Mucosa of stomach (tissue), 1 donor: ENCODE results near the gene GRM6.

Experiments
- H3K27me3 ChIP-seq: one replicate; pipeline ENCODE4 v1.7.0; 2013; ENCODE audit warnings: mild to moderate bottlenecking, low read length; ENCODE audit not compliant: control insufficient read depth, insufficient read depth
- H3K36me3 ChIP-seq: one replicate; pipeline ENCODE4 v1.7.0; 2013; ENCODE audit warnings: low read length; ENCODE audit not compliant: control insufficient read depth, insufficient read depth
- H3K4me1 ChIP-seq: one replicate; pipeline ENCODE4 v1.7.0; 2013; ENCODE audit warnings: mild to moderate bottlenecking, low read length; ENCODE audit not compliant: control insufficient read depth, insufficient read depth
- H3K4me3 ChIP-seq: one replicate; pipeline ENCODE4 v1.7.0; 2013; ENCODE audit warnings: low read length
- H3K9ac ChIP-seq: one replicate; pipeline ENCODE4 v1.7.0; 2013; ENCODE audit warnings: mild to moderate bottlenecking, low read length, moderate library complexity
- H3K9me3 ChIP-seq: one replicate; pipeline ENCODE4 v1.7.0; 2013; ENCODE audit warnings: mild to moderate bottlenecking, low read length, moderate library complexity; ENCODE audit not compliant: control insufficient read depth
- donor health status: Pancreatic carcinoma.

The GRM6 gene

DNA sequence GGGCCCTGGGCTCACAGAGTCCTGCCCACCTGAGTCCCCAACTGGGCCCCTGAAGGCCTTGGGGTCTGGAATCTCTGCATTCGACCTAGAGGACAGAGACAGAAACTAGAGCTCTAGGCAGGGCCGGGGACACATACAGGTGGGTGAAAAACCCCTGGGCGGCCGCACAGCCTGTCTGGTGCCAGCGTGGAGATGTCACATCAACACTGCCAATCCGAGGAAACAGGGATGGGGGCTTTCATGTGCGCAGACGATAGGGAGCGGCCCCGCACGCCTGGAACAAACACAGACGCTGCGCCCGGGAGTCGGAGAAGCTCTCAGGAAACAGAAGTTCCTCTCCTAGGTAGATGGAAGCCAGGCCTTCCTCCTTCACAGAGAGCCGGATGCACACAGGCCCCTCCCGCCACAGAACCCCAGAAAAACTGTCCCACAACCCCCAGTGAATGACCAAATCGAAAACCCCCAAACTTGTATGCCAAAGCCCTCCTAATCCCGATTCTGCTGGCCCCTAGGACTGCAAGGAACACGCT, 1.8 kb downstream of the GRM6 start:
- Histone ChIP-seq H3K9ac (no peak overlapping the region), H3K27me3 (peaks cover 11% of the 10 kb centered on the region), H3K4me3 (no peak overlapping the region), H3K4me1 (no peaks in the 10 kb centered on the region), H3K9me3 (no peaks in the 10 kb centered on the region), H3K36me3 (no peaks in the 10 kb centered on the region)

DNA sequence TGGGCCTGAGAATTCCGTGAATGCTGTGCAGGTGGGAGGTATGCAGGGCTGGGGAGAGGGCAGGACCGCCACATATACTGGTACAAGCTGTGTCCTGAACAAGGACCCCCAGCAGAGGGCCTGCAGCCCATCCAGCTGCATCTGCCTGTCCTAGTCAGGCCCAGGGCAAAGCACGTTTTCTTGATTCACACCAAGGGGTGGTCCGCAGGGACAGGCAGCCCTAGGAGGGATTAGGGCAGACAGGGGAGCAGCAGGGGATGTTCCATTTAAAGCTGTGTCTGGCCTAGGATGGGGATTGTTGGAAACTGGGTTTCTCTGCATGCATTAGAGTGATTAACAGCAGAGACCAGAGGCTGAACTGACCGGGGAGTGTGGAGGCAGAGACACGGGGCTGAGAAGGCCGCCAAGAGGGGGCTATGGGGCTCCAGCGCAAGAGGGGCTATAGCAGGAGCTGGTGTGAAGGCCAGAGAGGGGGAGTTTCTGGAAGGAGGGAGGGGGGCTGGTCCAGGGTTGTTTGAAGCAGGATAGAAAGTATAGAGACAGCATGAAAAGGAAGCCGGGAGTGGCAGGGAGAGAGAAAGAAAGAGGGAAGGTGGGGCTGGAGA, 2.7 kb downstream of the GRM6 start:
- no peaks in the 10 kb centered on the region for H3K4me1 ChIP-seq
- H3K4me3 ChIP-seq, result no peak overlapping the region
- H3K9me3 ChIP-seq, result no peaks in the 10 kb centered on the region
- H3K9ac ChIP-seq, result no peak overlapping the region
- H3K27me3 ChIP-seq, result peaks cover 11% of the 10 kb centered on the region
- no peaks in the 10 kb centered on the region for H3K36me3 ChIP-seq

DNA sequence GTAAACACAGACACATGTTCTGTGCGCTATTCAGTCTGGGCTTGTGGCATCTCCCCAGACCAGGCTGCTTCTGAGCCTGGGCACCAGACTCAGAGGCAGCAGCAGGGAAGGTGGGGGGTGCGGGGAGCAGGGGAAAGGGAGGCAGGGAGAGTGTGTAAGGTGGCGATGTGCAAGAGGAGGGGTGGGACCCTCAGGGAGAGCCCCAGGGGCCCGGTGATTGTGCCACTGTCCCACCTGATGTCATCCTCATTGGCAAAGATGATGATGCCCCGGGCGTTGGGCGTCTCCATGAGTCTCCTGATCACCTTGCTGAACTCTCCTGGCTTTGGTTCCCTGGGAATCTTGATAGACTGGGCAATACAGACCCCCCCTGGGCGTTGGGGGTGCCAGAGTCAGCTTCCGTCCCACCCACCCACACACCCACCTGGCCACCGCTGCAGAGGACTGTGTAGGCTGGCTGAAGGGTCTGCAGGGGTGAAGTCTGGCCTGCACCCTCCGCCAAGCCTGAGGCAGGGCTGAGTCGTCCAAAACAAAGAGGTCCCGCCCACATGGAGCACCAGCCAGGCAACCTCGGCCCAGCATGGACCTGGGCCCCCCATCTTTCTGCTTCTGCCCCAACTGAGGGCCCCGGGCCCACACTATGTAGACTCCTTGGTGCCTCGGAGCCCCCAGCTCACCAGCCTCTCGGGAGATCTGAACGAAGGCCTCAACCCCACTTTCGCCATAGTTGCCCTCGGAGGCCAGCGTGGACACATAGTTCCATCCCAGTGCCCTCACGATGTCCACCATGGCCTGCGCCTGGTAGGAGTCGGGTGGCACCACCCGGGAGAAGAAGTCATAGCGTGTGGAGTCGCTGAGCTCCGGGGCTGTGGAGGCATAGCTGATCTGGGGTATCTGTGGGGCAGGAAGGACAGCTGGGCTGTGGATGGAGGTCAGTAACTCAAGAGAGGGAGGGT, 3.7 kb downstream of the GRM6 start:
- Histone ChIP-seq H3K9ac (no peak overlapping the region), H3K27me3 (peaks cover 11% of the 10 kb centered on the region), H3K9me3 (no peaks in the 10 kb centered on the region), H3K4me3 (no peak overlapping the region), H3K4me1 (no peaks in the 10 kb centered on the region), H3K36me3 (no peaks in the 10 kb centered on the region)

DNA sequence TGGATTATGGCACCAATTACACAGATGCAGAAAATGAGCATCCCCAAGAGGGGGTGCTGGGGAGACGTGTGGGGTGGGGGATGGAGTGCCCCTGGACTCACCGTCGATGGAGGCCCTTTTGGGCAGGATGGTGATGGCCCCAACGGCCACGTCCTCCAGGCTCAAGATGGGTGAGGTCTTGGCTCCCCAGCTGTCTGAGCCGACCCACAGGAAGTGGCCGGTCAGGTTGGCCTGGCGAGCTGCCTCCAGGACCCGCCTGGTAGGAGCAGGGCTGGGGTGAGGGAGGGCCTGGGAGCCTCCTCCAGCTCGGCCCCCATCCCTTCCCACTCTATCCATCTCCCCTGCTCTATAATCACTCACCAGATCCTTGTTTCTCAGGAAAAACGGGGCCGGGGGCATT, 4.6 kb downstream of the GRM6 start:
- H3K4me3 ChIP-seq, result no peak overlapping the region
- H3K9ac ChIP-seq, result no peak overlapping the region
- H3K4me1 ChIP-seq, result no peaks in the 10 kb centered on the region
- no peaks in the 10 kb centered on the region for H3K36me3 ChIP-seq
- H3K27me3 ChIP-seq, result peaks cover 7% of the 10 kb centered on the region
- H3K9me3 ChIP-seq, result no peaks in the 10 kb centered on the region

DNA sequence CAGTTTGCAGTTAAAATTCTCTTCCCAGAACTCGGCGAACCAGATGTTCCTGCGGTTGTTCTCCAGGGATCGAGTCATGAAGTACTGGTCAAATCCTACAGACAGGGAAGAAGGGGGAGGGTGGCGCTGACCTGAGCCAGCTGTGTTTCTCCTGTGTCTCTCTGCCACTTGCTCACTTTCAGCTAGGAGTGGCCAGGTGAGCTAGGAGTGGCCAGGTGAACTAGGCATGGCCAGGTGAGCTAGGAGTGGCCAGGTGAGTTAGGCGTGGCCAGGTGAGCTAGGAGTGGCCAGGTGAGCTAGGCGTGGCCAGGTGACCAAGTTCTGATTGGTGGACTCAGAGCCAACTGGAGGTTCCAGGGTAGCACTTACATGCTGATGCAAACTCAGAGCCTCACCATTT, 5.8 kb downstream of the GRM6 start:
- peaks cover 3% of the 10 kb centered on the region for H3K9me3 ChIP-seq

DNA sequence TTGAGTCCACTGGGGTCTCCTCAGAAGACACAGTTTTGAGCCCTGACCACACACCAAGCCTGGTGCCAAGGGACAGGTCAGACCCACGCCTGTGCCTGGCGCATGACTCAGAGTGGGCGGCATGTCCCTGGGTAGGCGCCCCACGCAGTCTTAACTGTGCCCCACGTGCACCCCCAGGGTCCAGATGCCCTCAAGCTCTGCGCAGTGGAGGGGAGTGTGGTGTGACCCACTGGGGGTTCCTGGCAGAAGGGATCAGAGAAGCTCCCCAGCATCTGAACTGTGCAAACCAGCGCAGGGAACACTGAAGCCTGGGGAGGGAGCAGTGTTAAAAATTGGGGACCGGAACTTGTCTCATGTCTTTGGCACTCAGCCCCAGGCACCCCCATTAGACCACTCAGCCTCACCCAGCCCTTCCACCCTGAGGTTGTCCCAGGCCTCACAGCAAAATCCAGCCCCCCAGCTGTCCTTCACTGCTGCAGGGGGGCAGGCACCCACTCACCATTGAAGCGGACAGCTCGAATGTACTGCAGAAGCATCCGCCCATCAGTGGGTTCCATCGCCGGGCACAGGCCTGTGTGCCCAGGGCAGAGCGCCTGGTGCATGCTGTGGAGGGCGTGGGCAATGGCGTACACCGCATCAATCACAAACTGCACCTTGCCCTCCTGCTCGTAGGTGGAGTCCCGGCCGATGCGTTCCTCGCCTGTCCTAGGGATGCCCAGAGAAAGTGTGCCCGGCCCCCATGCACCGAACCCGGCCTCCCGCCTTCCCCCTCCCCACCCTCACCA, 6.5 kb downstream of the GRM6 start:
- no peaks in the 10 kb centered on the region for H3K36me3 ChIP-seq
- peaks cover 5% of the 10 kb centered on the region for H3K9me3 ChIP-seq
- H3K4me1 ChIP-seq, result no peaks in the 10 kb centered on the region
- H3K27me3 ChIP-seq, result no peaks in the 10 kb centered on the region
- no peak overlapping the region for H3K4me3 ChIP-seq
- H3K9ac ChIP-seq, result no peak overlapping the region

More for the DNA sequence above, 5.8 kb downstream of the GRM6 start:
- Histone ChIP-seq H3K4me3 (no peak overlapping the region), H3K36me3 (no peaks in the 10 kb centered on the region), H3K4me1 (no peaks in the 10 kb centered on the region), H3K27me3 (peaks cover 4% of the 10 kb centered on the region), H3K9ac (no peak overlapping the region)

DNA sequence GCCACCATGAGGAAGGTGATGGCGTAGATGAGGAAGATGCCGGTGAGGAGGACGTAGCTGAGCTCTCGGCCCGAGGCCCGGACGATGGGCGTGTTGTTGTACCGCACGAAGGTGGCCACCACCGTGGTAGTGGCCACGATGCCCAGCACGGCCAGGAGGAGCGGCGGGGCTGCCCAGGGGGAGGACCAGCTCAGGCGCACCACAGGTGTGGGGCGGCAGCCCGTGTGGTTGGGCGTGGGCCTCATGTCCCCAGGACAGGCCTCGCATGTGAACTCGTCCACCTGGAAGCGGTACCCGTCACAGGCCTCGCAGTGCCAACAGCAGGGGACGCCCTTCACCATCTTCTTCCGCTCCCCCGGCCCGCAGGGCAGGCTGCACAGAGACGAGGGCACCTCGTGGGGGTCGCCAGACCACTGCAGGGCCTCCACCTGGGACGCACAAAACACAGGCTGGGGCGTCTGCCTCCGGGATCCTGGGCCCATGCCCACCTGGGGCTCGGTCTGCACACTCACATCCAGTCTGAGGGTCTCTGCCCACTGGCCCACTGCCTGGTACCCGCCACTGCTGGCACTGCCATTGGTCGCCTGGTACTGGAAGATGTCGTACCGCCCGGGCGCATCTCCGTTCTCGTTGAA, 8.7 kb downstream of the GRM6 start:
- Histone ChIP-seq H3K4me1 (no peaks in the 10 kb centered on the region), H3K36me3 (no peaks in the 10 kb centered on the region), H3K9me3 (peaks cover 5% of the 10 kb centered on the region), H3K4me3 (no peak overlapping the region), H3K27me3 (no peaks in the 10 kb centered on the region), H3K9ac (no peak overlapping the region)

DNA sequence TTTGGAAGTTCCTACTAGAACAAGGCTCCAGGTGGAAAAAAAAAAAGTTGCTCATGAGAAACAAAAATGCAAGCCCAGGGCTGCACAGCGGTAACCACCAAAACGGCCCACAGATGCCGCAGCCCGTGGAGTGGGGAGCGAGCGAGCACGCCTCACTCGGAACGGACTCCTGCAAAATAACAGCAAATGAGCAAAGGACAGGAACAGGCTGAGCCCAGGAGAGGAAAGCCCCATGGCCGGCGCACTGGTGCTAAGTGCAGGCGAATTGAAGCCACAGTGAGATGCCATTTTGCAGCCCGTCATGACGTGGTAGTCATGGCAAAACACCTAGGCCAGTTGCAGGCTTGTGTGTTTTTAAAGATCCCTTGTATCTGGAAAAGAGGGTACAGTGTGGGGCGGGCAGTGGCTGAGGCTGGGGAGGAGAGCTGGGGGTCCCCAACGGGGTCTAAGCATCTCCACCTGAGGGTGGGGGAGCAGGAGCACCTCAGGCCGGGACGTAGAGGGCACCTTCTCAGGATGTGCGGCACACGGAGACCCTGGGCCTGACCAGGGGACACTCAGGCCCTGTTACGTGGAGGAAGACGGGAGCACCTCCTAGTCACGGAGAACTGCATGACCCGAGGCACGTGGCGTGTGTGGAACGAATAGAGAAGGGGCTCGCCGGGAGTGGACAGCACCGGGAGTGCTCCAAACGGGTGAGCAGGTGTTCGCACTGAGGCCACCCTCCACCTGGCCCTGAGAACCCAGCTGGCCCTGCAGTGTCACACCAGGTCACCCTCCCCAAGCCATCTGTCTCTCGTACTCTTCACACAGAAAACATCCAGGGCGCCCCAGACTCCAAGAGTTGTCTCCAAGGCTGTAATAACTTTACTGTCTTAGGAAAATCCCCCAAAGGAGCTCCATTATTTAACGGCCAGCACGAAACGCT, 10.7 kb downstream of the GRM6 start:
- peaks cover 14% of the 10 kb centered on the region for H3K9me3 ChIP-seq
- no peak overlapping the region for H3K9ac ChIP-seq
- H3K27me3 ChIP-seq, result no peaks in the 10 kb centered on the region
- H3K4me3 ChIP-seq, result no peak overlapping the region
- no peaks in the 10 kb centered on the region for H3K4me1 ChIP-seq
- H3K36me3 ChIP-seq, result no peaks in the 10 kb centered on the region

DNA sequence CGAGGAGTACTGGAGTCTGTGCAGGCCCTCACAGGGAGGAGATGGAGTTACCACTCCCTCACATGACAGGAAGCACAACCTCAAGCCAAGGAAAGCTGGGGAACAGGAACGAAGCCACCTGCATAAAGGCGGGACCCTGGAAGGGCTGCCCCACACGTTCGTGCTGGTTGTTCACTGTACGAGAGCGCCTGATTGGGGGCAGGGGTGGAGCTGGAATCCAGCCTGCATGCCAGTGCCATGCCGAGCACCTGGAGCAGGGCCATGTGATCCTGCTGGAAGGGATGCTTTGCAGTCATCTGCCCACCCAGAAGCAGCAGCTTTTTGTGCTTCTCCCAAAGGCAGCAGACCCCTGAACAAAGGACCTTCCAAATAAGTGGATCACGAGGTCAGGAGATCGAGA, 11.4 kb downstream of the GRM6 start:
- peaks cover 20% of the 10 kb centered on the region for H3K9me3 ChIP-seq
- no peak overlapping the region for H3K4me3 ChIP-seq
- no peaks in the 10 kb centered on the region for H3K27me3 ChIP-seq
- no peaks in the 10 kb centered on the region for H3K36me3 ChIP-seq
- no peak overlapping the region for H3K9ac ChIP-seq
- H3K4me1 ChIP-seq, result no peaks in the 10 kb centered on the region

DNA sequence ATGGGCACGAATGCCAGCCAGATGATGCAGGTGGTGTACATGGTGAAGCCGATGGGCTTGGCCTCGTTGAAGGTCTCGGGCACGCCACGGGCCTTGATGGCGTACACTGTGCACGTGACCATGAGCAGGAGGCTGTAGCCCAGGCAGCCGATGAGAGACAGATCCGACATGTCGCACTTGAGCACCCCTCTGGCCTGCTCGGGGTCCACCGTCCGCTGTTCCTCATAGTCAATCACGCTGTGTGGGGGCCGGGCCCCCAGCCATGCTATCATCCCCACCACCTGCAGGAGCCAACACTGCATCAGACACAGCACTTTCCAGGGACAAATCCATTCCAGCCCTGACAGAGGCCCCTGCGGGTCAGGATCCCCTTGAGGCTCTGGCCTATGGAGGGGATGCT, 12.2 kb downstream of the GRM6 start:
- no peak overlapping the region for H3K9ac ChIP-seq
- H3K9me3 ChIP-seq, result peaks cover 20% of the 10 kb centered on the region
- no peaks in the 10 kb centered on the region for H3K36me3 ChIP-seq
- H3K27me3 ChIP-seq, result no peaks in the 10 kb centered on the region
- H3K4me3 ChIP-seq, result no peak overlapping the region
- no peaks in the 10 kb centered on the region for H3K4me1 ChIP-seq

DNA sequence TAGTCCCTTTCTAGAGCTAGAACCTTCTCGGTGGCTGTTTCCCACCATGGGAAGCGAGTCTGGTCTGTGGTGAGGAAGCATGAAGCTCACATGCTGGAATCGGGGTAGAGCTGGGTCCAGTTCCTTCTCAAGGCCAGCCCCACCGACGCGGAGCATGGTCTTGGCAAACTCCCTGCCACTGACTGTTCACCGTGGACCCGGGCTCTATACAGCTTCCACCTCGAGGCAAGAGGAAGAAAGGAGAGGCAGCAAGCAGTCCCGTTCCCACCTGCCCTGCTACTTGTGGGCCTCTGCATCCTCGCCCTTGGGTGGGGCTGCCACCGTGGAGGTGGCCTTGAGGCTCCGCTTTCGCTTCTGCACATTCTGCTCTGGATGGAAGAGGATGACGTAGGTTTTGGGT, 13.7 kb downstream of the GRM6 start:
- Histone ChIP-seq H3K4me1 (no peaks in the 10 kb centered on the region), H3K27me3 (no peaks in the 10 kb centered on the region), H3K9me3 (peaks cover 20% of the 10 kb centered on the region), H3K36me3 (no peaks in the 10 kb centered on the region), H3K9ac (no peak overlapping the region), H3K4me3 (no peak overlapping the region)
